GM21717 (cell line): ENCODE data around the gene MTCP1.
A peak's percentile ranks its signal among the peaks of the same experiment; 100 is the strongest.

Experiments used
- ATAC-seq: cut with Tn5 transposase; IDR thresholded peaks from one replicate; pipeline ENCODE4 v1.9.1; 2021; ENCODE audit warnings: mild to moderate bottlenecking, moderate library complexity; ENCODE audit not compliant: unreplicated experiment

Gene MTCP1, protein sequence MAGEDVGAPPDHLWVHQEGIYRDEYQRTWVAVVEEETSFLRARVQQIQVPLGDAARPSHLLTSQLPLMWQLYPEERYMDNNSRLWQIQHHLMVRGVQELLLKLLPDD

DNA sequence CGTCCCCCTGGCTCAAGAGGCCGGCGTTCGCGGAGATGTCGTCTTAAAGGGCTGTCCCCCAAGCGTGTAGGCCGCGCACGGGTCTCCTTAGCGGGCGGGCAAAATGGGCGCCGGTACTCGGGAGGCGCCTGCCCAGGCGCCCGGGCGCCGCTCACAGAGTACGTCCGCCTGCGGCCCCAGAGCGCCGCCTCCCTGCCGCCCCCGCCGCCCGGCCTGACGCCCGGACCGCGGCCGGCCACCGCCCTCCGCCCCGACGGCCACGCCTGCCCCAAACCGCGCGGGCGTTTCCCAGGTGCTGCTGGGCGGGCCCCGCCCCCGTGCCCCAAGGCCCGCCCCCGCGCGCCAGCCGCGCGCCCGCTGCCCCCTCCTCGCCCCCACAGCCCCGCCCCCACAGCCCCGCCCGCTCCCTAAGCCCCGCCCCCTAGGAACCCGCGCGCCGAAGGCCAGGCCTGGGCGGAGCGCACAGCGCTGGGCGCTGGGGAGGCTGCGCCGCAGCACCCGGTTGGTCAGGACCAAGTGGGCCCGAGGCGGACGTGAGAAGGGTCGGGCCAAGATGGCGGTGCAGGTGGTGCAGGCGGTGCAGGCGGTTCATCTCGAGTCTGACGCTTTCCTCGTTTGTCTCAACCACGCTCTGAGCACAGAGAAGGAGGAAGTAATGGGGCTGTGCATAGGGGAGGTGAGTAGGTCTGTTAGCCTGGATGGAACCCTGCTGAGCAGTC lies at the start of gene MTCP1, which contains the start of the genes BRCC3 and CMC4:
Gene MTCP1 (minus strand): TSS at position 162 of the 719 bp plus-strand sequence. CDS start 5,126 bp downstream, outside the sequence.
Gene BRCC3 (plus strand): TSS at position 534 of the 719 bp plus-strand sequence. CDS start 20 bp downstream, at position 554.
Gene CMC4 (minus strand): TSS at position 162 of the 719 bp plus-strand sequence. CDS start 7,113 bp downstream, outside the sequence.
- ATAC-seq: peak; percentile 87

DNA sequence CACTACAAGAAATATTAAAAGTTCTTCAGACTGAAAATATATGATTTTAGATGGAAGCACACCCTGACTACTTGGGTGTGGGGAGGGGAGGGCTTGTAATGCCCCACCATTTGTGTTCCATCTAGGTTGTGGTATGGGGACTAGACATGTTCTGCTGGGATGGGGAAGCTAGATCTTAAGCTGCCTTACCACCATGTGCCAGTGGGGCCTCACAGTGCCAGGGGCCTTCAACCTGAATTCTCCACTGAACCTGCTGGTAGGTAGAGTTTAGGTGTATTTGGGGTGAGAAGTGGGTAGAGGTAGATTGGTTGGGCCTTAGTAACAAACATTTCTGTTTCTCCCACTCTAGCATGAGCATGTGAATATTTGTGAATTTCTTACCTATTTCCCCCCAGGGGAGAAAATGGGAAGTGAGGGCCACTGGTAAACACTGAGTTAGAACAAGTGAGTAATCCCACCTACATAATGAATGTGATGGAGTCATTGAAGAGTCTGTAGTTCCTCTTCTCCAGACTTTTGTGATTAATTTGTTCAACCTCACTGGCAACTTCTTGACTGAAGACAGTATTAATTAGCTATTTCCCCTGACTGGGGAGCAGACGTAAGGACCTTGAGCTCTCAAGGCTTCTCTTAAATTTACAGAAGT lies 44.4 kb upstream of the MTCP1 start:
- ATAC-seq: no peak

DNA sequence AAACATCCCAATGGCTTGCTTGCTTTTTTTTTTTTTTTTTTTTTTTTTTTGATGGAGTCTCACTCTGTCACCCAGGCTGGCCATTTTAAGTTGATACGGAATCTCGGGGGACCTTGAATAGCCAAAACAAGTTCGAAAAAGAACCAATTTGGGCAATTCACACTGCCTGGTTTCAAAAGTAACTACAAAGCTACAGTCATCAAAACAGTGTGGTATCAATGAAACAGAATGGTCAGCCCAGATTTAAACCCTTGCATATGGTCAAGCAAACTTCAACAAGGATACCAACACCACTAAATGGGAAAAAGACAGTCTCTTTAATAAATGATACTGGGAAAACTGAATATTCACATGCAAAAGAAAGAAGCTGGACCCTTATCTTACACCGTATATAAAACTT lies 42.2 kb upstream of the MTCP1 start:
- ATAC-seq: no peak

DNA sequence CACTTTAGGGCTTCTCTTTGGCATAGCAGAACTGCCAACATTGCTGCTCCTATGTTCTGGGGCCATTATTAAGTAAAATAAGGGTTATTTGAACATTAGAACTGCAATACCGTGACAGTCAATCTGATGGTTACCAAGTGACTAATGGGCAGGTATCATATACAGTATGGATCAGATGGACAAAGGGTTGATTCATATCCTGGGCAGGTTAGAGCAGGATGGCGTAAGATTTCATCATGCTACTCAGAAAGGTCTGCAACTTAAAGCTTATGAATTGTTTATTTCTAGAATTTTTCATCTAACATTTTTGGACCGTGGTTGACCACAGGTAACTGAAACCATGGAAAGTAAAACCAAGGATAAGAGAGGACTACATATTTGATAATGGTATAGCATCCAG lies 41.2 kb upstream of the MTCP1 start:
- ATAC-seq: no peak

DNA sequence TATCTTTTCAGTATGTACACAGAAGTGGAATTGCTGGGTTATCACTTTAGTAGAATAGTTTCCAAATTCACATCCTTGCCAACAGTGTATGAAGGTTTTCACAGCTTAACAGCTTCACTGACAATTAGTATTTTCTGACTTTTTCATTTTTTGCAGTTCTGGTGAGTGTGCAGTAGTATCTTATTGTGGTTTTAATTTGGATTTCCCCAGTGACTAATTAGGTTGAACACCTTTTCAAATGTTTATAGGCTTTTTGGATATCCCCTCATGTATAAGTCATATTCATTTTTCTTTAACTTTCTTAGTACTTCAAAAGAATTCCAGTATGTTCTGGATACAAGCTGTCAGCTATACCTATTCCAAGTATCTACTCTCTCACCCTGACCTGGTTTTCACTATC lies 37.5 kb upstream of the MTCP1 start:
- no peak for ATAC-seq

DNA sequence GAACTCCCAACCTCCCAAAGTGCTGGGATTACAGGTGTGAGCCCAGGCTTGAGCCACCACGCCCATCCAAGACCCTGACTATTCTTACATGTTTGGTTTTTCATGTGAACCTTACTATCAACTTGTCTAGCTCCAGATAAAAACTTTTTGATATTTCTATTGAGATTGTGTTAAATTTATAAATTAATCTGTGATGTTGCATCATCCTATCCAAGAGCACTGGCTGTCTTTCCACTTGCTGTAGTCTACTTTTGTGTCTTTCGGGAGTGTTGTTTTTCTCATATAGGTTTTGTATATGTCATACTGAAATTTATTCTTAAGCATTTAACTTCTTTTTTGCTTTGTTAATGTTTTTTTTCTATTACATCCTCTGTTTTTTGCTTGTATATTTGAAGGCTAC lies 35.0 kb upstream of the MTCP1 start:
- ATAC-seq: no peak

DNA sequence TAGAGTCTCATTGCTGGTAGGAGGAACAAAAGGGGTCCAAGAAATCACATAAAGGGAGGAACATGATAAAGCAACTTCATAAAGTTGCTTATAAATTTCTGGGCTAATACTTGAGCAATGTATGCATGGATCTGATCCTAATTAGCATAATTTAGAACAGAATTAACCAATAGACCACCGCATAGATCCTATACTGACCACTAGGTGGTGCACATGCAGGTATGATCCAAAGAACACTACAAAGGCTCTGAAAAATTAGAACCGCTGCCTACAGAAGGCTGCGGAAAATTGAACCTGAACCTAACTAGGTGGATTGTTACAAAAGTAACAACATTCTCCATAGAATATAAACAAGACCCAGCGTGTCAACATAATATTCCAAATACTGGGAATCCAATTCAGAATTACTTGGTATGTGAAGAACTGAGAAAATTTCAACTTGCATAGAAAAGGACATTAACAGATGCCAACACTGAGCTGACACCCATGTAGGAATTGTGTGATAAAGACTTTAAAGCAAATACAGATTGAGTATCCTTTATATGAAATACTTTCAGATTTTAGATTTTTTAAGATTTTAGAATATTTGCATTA lies 23.6 kb upstream of the MTCP1 start:
- peak; percentile 70 for ATAC-seq

DNA sequence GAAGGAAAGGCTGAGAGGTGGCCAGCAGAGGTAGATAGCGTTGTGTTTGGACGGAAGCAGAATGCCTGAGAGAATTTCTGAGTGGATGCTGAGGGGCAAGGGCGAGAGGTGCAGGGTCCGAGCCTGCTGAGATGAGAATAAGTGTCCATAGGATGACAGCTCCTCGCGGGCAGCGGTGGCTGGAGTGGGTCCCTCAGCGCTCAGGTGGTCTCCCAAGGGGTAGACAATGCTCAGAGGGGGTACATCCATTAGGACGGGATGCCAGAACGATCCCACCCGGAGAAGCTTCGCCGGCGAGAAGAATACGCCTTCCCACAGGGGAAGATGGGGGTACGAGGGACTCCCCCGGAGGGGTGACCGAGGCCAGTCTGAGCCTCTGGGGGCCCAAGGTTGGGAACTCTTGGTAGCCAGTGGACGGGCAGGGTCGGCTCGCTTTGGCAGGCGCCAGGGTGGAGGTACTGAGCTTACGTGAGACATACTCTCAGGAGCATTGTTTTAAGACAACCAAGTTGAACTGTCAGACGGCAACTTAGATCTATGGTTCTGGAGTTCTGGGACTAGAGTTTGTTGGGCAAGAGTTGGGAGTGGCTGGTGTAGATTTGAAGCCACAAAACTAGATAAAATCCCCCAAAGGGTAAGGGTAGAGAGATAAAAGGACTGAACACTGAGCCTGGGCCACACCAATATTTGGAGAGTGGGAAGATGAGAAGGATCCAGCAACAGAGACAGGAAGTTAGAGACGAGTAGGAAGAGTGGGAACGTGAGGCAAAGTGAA lies 16.2 kb upstream of the MTCP1 start:
- no peak for ATAC-seq

DNA sequence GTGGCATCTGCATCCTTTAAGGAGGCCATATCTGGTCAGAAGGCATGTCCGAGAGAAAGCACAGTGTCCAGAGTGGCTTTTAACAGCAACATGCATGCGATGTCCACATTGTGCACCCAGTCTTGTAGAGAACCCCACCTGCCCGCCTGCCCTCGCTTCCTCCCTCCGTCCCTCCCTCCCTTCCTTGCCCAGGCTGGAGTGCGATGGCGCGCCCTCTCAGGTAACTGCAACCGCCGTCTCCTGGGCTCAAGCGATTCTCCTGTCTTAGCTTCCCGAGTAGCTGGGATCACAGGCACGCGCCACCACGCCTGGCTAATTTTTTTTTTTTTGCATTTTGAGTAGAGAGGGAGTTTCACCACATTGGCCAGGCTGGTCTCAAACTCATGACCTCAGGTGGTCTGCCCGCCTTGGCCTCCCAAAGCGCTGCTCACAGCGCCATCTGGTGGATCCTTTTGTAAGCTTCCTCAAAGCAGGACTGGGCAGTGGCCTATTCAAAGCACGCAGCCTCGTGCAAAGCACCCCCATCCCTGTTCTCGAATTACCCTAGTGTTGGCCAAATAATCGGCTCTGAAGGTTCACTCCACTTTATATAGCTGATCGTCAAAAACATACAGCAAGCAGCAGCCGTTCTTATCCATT lies 15.4 kb upstream of the MTCP1 start:
- no peak for ATAC-seq

DNA sequence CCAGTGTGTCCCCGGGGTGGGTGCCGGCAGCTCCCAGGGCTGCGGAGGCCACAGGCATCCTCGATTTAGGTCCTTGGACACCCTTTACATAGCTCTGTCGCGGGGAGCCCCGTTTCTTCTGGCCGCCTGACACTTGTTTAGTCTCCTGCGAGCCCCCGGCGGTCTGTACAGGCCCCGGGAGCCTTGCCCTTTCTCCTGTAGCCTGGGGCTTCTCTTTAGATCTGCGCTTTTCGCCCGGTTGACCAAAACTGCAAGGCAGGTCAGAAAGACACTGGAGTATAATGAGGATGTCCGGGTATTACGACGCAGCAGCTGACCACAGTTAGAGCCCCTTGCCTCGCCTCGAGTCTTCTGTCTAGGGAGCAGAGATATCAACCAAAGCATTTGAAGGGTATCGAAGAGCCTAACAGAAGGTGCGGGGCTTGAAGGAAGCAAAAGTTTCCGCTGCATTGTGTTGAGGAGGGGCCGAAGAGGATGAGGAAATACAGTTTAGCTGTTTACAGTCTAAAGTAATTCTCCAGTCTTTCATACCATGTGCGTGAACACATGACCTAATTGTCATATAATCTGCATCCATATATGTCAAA lies 851 bp upstream of the MTCP1 start:
- ATAC-seq: peak; percentile 7

DNA sequence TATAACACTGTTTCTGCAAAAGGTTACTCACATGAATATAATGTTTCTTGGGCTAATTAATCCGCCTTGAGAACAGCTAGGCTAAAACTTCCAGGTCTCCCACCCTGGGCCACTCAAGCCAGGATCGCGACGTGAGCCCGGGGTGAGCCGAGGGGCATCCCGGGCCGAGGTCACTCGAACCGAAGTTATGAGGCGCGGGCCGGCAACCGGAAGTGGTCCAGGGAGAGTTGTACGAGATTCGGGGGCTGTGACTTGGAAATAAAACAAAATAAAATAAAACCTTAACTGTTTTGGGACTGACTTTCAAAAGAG lies 317 bp downstream of the MTCP1 start:
- peak; percentile 16 for ATAC-seq

DNA sequence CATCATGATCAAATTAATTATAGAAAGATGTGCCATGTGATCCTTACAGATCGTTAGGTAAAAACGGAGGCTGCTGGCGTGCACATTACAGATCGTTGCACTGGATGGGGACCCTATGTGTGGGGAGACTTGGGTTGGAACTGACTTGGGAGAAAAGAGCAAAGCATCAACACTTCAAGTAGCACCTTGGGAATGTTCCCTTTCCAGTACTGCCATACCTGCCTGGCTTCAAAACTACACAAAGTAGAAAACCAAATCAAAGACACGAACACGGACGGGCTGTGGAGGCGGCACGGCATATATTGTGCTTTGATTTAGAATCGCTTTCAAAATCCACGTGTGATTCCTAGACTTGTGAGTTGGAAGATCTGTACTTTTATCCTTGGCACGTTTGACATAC lies 898 bp downstream of the MTCP1 start:
- ATAC-seq: no peak

DNA sequence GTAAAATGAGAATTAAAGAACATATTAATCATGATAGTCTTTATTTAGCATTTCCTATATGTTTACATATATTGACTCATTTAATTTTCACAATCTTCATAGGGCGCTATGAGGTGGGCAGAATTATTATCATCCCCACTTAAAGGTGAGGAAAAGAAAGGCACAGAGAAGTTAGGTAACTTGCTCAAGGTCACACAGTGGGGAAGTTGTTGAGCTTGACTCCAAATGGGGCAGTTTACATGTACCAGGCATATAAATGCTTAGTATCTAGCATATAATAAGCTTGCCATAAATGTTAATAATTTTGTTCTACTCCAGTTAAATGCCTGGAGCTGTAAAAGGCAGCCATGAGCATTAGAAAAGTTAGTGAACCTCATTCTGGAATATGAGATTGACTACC lies 1.5 kb downstream of the MTCP1 start:
- no peak for ATAC-seq

DNA sequence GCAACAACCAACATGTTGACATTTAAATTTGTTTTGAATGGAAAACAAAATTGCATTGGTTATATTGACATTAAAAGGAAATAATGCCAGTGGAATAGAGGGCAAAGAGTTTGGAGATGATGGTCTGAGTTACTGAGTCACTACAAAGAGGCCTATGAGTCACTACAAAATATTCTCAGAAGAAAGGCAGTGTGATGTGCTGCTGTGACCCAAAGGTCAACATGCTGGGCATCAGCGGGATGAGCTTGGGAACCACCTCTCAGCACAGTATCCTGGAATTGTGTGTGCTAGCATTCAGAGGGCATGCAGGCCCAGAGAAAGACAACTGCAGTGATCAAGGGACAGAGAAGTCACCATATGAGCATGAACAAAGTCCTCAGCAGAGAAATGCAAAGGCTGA lies 2.8 kb downstream of the MTCP1 start:
- no peak for ATAC-seq

DNA sequence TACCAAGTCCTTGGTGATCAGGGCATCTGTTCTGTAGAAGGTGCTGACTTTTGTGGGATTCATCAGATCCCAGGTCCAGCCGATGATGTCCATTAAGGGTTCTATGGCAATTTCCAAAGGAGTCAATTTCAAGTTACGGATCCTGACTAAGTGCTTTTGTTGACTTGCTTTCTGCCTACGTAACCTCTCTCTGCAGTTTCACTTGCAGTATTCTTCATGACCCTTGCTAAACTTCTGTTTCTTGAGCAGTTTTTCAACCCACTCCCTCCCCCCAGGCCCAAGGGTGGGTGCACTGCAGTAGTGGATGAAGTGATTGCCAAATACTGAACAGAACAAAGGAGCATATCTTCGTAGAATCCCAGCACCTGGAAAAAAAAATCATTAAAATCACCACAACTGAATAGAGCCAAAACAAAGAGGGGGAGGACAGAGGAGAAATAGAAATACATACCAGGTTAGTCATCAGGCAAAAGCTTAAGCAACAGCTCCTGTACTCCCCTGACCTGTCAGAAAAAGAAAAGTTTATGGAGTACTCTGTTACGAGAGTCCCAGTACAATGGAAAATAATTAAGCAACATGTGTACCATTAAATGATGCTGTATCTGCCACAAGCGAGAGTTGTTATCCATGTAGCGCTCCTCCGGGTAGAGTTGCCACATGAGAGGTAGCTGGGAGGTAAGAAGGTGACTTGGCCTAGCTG lies 5.8 kb downstream of the MTCP1 start:
- no peak for ATAC-seq

DNA sequence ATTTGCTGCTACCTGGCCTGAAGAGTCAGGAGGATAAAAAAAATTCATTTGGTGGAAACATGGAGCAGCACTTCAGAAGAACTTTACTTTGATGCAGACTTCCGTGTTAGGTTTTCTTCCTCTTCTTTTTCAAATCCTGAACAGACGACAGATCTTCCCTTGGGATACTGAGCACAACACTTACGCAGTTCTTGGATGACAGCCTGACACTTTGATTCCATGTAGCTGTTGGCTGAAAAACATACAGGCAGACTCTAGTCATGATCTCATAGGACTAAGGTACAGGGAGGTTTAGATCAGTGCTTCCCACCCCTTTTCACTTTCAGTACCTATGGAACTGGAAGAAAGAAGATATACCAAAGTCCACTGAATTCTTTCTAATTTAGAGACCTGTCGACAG lies 9.2 kb downstream of the MTCP1 start:
- ATAC-seq: no peak

DNA sequence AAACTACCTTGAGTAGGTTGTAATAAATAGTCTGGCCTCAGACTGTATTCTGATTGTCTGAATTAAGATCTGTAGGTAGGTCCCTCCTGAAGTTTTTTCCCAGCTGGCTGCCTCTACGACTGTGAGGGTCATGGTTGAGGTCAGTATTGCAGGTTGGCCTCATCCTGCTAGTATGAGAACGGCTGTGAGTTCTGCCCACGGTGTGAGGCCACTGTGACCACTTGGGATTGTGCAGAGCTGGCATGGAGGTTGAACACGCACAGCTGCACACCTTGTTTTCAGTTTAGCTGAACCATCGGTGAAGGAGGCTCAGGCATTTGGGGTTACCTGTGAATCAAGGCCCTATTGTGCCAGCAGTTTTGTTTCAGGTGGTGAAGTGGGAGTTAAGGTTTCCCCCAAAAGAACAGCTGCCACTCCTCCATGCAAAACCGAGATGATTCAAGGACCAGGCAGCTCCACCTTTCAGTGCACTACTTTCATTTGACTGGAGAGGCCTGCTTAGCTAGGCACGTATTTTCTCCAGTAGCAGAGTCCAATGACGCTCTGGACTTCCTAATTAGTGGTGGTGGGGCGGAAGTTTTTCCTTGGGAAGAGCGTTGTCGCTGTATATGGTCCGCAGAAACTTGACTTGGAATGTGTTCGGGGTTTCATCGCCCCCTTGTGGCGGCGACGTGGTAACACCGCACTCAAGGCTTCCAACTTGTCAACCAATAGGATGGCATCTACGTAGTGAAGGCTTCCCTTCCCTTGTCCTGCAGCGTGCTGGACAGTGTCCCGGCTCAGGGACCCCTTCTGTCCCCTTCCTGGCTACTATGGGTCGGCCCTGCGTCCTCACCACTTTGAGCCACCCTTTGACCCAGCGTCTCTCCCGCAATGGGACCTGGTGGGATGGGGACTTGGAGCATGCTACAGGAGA lies 13.8 kb downstream of the MTCP1 start:
- no peak for ATAC-seq

DNA sequence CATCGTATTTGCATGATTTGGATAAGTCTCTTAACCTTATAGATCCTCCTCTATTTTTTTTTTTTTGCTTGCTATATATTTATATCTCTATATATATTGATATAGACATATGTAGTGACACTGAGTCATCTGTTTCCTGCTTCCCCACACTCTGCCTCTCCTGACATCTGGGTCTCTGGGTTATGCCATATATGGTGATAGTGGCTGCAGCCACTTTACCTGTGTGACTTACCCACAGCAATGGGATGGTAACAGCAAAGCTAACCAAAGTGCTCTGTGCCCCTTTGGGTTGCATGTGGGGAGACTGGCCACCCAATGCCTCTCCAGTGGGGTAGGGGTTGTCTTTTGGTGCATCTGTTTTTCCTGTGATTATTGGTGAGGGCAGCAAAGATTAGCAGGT lies 14.5 kb downstream of the MTCP1 start:
- no peak for ATAC-seq

DNA sequence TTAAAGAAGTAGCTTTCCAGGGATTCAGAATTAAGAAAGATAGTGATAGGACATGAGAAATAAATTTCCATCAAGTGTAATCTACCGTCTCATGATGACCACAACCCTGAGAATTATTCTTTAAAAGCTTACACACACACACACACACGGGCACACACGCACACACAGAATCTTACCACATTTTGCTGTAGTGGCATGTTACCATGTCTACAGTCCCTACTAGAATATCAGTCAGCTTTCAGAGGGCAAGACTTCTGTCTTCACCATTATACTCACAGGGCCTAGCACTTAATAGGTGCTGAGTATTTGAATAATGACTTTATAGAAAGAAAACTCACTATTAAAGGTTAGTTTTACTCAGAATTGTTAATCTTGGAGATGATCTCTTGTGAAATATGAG lies 15.4 kb downstream of the MTCP1 start:
- ATAC-seq: no peak
